K562 (cell line): Measurements from ENCODE around the gene CTBP2. TPM values are rescaled to one million over a fixed set of nuclear protein-coding genes. Genes with fewer than 3 reads are reported as not detected.

ENCODE experiments used
- E2F6 ChIP-seq, 2 experiments: IDR thresholded peaks; 2 replicates each; pipeline ENCODE4 v1.6.1; 2011; ENCODE audit warnings: borderline replicate concordance in 1 of 2, control low read depth in 1 of 2, low read depth in 1 of 2, low read length in 1 of 2, mild to moderate bottlenecking in 1 of 2, mixed read lengths in 1 of 2, moderate library complexity in 1 of 2; ENCODE audit not compliant: insufficient read depth in 1 of 2, insufficient read length in 1 of 2, poor library complexity in 1 of 2, severe bottlenecking in 1 of 2; ENCODE audit errors: extremely low read depth in 1 of 2
- RNF2 ChIP-seq: sonication (generic); IDR thresholded peaks from 2 replicates; pipeline ENCODE4 v1.6.1; 2016
- SAP30 ChIP-seq: fragments of 200-600 bp; sonication (generic); IDR thresholded peaks from 2 replicates; pipeline ENCODE4 v1.6.1; 2012; ENCODE audit warnings: borderline replicate concordance, low read depth, mild to moderate bottlenecking, moderate library complexity, low read length, control low read depth, inconsistent platforms; ENCODE audit not compliant: insufficient read depth, poor library complexity, severe bottlenecking
- SMAD4 ChIP-seq: fragments of 250-450 bp; sonication (Bioruptor Pico); conservative IDR thresholded peaks from 2 replicates; pipeline ENCODE4 v1.8.0; 2021; ENCODE audit warnings: inconsistent platforms, mild to moderate bottlenecking, moderate library complexity
- TGIF2 ChIP-seq: sonication (generic); formaldehyde crosslinking; IDR thresholded peaks from 2 replicates; pipeline ENCODE4 v1.8.1; 2022; ENCODE audit warnings: mild to moderate bottlenecking, missing genetic modification reagents, moderate library complexity
- ZNF3 ChIP-seq: fragments of 250-450 bp; sonication (Bioruptor Pico); IDR thresholded peaks from 2 replicates; pipeline ENCODE4 v1.5.0; 2021; ENCODE audit warnings: mild to moderate bottlenecking, moderate library complexity
- polyA plus RNA-seq, 8 experiments: library from polyadenylated mRNA; depleted of rRNA in 4 of 8; stranded (reverse) in 5 of 8; unstranded in 3 of 8; fragments of >200 nt; fragmentation: Nextera tagmentation in 2 of 8; fragmentation: Illumina TruSeq in 1 of 8; extraction: Ambion mirVana in 2 of 8; extraction: Trizol in 1 of 8; gene quantifications; 2 replicates each; pipeline versions ENCODE4 v1.2.1 to v1.2.3, GENCODE V29; 2011 to 2014; ENCODE audit warnings: inconsistent platforms in 1 of 8, missing spikeins in 1 of 8
- total RNA-seq, 7 experiments: library from RNA; depleted of rRNA in 6 of 7; stranded (reverse); fragments of >200 nt in 6 of 7; fragmentation: Illumina TruSeq in 2 of 7; extraction: Trizol in 2 of 7; gene quantifications; 2 replicates each; pipeline versions ENCODE4 v1.2.1 to v1.2.3, GENCODE V29; 2011 to 2021; ENCODE audit warnings: low replicate concordance in 1 of 7
- TF ChIP-seq, protein P1 (sequence below): fragments of 250-450 bp; sonication (Bioruptor Pico); IDR thresholded peaks from 2 replicates; pipeline ENCODE4 v1.4.0; 2020; ENCODE audit warnings: mild to moderate bottlenecking, moderate library complexity
- TF ChIP-seq, protein P2 (sequence below), 2 experiments: fragments of 450-650 bp; conservative IDR thresholded peaks; 2 replicates each; pipeline ENCODE4 v1.6.1; 2017; ENCODE audit warnings: mild to moderate bottlenecking in 2 of 2, moderate library complexity in 2 of 2

CTBP2 gene
- total and polyA plus RNA-seq, 9 of the 15 experiments (the other 6 are each of a cell fraction or from before 2014, with no cell fraction given): 1.3 to 8.8 (median 5.1) TPM

GRCh38 chr10:125113691-125114371, 46.5 kb downstream of the CTBP2 start (continued):
- TF ChIP-seq SAP30 (peak; percentile 48), E2F6 (IDR thresholded peaks at IDR 0.05; ENCODE audit: borderline replicate concordance in 1 of 2, extremely low read depth in 1 of 2, insufficient read depth in 1 of 2, insufficient read length in 1 of 2, low read depth in 1 of 2, low read length in 1 of 2, poor library complexity in 1 of 2, severe bottlenecking in 1 of 2) (peak in 1 of 2 experiments; percentile 76), ZNF3 (CRISPR knock-in tag) (no peak), SMAD4 (CRISPR knock-in tag) (0 out of 2 replicates have a peak, but pooled peaks have one; percentile 37), TGIF2 (CRISPR knock-in tag) (no peak), RNF2 (peak; percentile 61; the same call in 1 of the 2 replicates)
- TF ChIP-seq, protein P1, sequence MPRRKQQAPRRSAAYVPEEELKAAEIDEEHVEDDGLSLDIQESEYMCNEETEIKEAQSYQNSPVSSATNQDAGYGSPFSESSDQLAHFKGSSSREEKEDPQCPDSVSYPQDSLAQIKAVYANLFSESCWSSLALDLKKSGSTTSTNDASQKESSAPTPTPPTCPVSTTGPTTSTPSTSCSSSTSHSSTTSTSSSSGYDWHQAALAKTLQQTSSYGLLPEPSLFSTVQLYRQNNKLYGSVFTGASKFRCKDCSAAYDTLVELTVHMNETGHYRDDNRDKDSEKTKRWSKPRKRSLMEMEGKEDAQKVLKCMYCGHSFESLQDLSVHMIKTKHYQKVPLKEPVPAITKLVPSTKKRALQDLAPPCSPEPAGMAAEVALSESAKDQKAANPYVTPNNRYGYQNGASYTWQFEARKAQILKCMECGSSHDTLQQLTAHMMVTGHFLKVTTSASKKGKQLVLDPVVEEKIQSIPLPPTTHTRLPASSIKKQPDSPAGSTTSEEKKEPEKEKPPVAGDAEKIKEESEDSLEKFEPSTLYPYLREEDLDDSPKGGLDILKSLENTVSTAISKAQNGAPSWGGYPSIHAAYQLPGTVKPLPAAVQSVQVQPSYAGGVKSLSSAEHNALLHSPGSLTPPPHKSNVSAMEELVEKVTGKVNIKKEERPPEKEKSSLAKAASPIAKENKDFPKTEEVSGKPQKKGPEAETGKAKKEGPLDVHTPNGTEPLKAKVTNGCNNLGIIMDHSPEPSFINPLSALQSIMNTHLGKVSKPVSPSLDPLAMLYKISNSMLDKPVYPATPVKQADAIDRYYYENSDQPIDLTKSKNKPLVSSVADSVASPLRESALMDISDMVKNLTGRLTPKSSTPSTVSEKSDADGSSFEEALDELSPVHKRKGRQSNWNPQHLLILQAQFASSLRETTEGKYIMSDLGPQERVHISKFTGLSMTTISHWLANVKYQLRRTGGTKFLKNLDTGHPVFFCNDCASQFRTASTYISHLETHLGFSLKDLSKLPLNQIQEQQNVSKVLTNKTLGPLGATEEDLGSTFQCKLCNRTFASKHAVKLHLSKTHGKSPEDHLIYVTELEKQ (CRISPR knock-in tag): no peak
- TF ChIP-seq, protein P2, sequence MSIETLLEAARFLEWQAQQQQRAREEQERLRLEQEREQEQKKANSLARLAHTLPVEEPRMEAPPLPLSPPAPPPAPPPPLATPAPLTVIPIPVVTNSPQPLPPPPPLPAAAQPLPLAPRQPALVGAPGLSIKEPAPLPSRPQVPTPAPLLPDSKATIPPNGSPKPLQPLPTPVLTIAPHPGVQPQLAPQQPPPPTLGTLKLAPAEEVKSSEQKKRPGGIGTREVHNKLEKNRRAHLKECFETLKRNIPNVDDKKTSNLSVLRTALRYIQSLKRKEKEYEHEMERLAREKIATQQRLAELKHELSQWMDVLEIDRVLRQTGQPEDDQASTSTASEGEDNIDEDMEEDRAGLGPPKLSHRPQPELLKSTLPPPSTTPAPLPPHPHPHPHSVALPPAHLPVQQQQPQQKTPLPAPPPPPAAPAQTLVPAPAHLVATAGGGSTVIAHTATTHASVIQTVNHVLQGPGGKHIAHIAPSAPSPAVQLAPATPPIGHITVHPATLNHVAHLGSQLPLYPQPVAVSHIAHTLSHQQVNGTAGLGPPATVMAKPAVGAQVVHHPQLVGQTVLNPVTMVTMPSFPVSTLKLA (conservative IDR thresholded peaks at IDR 0.05): peak; percentile 51 to 80; a peak in 3 of 4 replicates
